Mesenchymal stem cell (in vitro differentiated cells and primary cell): ENCODE measurements around the gene TMEM116. TPM values are rescaled to one million over a fixed set of nuclear protein-coding genes. Genes with fewer than 3 reads are reported as not detected.

ENCODE experiments used
- small RNA-seq: library from polyadenylated mRNA; stranded (forward); fragments of <200 nt; extraction: miRNeasy Mini kit (QIAGEN cat#:217004); gene quantifications from one replicate; pipeline ENCODE3, GENCODE V24; 2013; ENCODE audit warnings: low read depth

Gene TMEM116

Small RNA genes within 50 kb of the gene (small RNA-seq; reads per million reads assigned to genes)
- gene AC004024.1 (not detected), gene MIR3657 (not detected)
